ENCODE results near the gene ADAMTSL1. TPM values are rescaled to one million over a fixed set of nuclear protein-coding genes. Genes with fewer than 3 reads are reported as not detected.

The ADAMTSL1 gene
- total RNA-seq, 1 experiment from 2014 or later, result not detected

DNA sequence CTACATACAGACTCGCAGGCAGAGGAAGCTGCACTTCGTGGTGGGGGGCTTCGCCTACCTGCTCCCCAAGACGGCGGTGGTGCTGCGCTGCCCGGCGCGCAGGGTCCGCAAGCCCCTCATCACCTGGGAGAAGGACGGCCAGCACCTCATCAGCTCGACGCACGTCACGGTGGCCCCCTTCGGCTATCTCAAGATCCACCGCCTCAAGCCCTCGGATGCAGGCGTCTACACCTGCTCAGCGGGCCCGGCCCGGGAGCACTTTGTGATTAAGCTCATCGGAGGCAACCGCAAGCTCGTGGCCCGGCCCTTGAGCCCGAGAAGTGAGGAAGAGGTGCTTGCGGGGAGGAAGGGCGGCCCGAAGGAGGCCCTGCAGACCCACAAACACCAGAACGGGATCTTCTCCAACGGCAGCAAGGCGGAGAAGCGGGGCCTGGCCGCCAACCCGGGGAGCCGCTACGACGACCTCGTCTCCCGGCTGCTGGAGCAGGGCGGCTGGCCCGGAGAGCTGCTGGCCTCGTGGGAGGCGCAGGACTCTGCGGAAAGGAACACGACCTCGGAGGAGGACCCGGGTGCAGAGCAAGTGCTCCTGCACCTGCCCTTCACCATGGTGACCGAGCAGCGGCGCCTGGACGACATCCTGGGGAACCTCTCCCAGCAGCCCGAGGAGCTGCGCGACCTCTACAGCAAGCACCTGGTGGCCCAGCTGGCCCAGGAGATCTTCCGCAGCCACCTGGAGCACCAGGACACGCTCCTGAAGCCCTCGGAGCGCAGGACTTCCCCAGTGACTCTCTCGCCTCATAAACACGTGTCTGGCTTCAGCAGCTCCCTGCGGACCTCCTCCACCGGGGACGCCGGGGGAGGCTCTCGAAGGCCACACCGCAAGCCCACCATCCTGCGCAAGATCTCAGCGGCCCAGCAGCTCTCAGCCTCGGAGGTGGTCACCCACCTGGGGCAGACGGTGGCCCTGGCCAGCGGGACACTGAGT lies 303.2 kb downstream of the ADAMTSL1 start:
- CTCF ChIA-PET, result no interaction called here

More for the DNA sequence above, 303.2 kb downstream of the ADAMTSL1 start:
- H3K4me1 ChIP-seq (ENCODE audit: control insufficient read depth in 1 of 2, insufficient read depth in 2 of 2, low read length in 2 of 2), result no peaks in the 10 kb centered on the region
- H3K4me3 ChIP-seq (replicated peaks in 1 of 2; ENCODE audit: low read depth in 1 of 2, low read length in 2 of 2), result no peak overlapping the region
- no peak overlapping the region for H3K9ac ChIP-seq (ENCODE audit: low read length)
- no TSS peak for BruUV-seq (replicated peaks)
- ChIA-PET RAD21 (ENCODE audit: low non-redundant PET in 1 of 2, low total read pairs in 2 of 2, uncharacterized antibody in 2 of 2, unreplicated experiment in 2 of 2) (no interaction called here), POLR2A (no interaction called here)
- peaks cover 11% of the 10 kb centered on the region for H3K27me3 ChIP-seq (ENCODE audit: insufficient read depth, low read length)
- intact Hi-C loops (cut with micrococcal nuclease), result no loop called here
- H3K4me2 ChIP-seq (ENCODE audit: low read length), result no peak overlapping the region
- no peaks in the 10 kb centered on the region for H4K20me1 ChIP-seq (ENCODE audit: insufficient read depth)
- no peaks in the 10 kb centered on the region for H3K79me2 ChIP-seq (ENCODE audit: insufficient read depth, low read length)
- ATAC-seq, result no peak
- H3K9me2 ChIP-seq (ENCODE audit: insufficient read depth), result no peaks in the 10 kb centered on the region
- no peak overlapping the region for H2AFZ ChIP-seq (ENCODE audit: low read depth, low read length, poor library complexity, severe bottlenecking)
- TF ChIP-seq, protein P1, sequence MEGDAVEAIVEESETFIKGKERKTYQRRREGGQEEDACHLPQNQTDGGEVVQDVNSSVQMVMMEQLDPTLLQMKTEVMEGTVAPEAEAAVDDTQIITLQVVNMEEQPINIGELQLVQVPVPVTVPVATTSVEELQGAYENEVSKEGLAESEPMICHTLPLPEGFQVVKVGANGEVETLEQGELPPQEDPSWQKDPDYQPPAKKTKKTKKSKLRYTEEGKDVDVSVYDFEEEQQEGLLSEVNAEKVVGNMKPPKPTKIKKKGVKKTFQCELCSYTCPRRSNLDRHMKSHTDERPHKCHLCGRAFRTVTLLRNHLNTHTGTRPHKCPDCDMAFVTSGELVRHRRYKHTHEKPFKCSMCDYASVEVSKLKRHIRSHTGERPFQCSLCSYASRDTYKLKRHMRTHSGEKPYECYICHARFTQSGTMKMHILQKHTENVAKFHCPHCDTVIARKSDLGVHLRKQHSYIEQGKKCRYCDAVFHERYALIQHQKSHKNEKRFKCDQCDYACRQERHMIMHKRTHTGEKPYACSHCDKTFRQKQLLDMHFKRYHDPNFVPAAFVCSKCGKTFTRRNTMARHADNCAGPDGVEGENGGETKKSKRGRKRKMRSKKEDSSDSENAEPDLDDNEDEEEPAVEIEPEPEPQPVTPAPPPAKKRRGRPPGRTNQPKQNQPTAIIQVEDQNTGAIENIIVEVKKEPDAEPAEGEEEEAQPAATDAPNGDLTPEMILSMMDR (IDR thresholded peaks at IDR 0.05 in 2 of 3, conservative IDR thresholded peaks at IDR 0.05 in 1 of 3; ENCODE audit: borderline replicate concordance in 1 of 3, insufficient read depth in 1 of 3, low read depth in 2 of 3, low read length in 2 of 3), result no peak
- TF ChIP-seq POLR2AphosphoS5 (IDR thresholded peaks at IDR 0.05; ENCODE audit: low read depth, low read length) (no peak), CEBPB (IDR thresholded peaks at IDR 0.05; ENCODE audit: low read depth) (no peak), FOSL1 (IDR thresholded peaks at IDR 0.05; ENCODE audit: low read depth) (no peak), ZNF274 (IDR thresholded peaks at IDR 0.05; ENCODE audit: low read depth, low read length) (no peak), POLR2A (IDR thresholded peaks at IDR 0.05; ENCODE audit: borderline replicate concordance, extremely low read depth, insufficient read depth, insufficient read length) (no peak), ZFX (IDR thresholded peaks at IDR 0.05) (no peak), ELF1 (IDR thresholded peaks at IDR 0.05; ENCODE audit: borderline replicate concordance, low read depth) (no peak), SRF (IDR thresholded peaks at IDR 0.05; ENCODE audit: low read depth) (no peak)
- TF ChIP-seq, protein P2, sequence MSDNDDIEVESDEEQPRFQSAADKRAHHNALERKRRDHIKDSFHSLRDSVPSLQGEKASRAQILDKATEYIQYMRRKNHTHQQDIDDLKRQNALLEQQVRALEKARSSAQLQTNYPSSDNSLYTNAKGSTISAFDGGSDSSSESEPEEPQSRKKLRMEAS (IDR thresholded peaks at IDR 0.05), result no peak
- TF ChIP-seq, protein P3, sequence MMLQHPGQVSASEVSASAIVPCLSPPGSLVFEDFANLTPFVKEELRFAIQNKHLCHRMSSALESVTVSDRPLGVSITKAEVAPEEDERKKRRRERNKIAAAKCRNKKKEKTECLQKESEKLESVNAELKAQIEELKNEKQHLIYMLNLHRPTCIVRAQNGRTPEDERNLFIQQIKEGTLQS (IDR thresholded peaks at IDR 0.05), result no peak
- DNase-seq (ENCODE audit: low read depth, low spot score), result no peak
- no peaks in the 10 kb centered on the region for H3K36me3 ChIP-seq (ENCODE audit: control insufficient read depth in 1 of 2, insufficient read depth in 2 of 2, low read length in 2 of 2)
- H3K9me3 ChIP-seq (ENCODE audit: control insufficient read depth in 1 of 2, insufficient read depth in 1 of 2, low read depth in 1 of 2, low read length in 2 of 2), result no peaks in the 10 kb centered on the region
- no peak overlapping the region for H3K27ac ChIP-seq (ENCODE audit: low read depth, low read length)
